Esophagus squamous epithelium (tissue), 4 donors: ENCODE measurements around the gene MTCP1.

Source experiments
- POLR2A ChIP-seq, 4 donors: fragments of 450-650 bp; IDR thresholded peaks; one replicate each; pipeline ENCODE4 v1.6.1; 2017; ENCODE audit warnings: antibody characterized with exemption in 4 of 4, mild to moderate bottlenecking in 4 of 4, moderate library complexity in 3 of 4
- TF ChIP-seq, protein P1 (sequence below), 6 experiments: fragments of 450-650 bp in 4 of 6; fragments of 200-600 bp in 2 of 6; sonication (generic) in 2 of 6; IDR thresholded peaks; one replicate each; pipeline ENCODE4 v1.5.1; 2016 to 2019; ENCODE audit warnings: antibody characterized with exemption in 6 of 6, mild to moderate bottlenecking in 4 of 6, moderate library complexity in 4 of 6

- TF ChIP-seq, protein P1, sequence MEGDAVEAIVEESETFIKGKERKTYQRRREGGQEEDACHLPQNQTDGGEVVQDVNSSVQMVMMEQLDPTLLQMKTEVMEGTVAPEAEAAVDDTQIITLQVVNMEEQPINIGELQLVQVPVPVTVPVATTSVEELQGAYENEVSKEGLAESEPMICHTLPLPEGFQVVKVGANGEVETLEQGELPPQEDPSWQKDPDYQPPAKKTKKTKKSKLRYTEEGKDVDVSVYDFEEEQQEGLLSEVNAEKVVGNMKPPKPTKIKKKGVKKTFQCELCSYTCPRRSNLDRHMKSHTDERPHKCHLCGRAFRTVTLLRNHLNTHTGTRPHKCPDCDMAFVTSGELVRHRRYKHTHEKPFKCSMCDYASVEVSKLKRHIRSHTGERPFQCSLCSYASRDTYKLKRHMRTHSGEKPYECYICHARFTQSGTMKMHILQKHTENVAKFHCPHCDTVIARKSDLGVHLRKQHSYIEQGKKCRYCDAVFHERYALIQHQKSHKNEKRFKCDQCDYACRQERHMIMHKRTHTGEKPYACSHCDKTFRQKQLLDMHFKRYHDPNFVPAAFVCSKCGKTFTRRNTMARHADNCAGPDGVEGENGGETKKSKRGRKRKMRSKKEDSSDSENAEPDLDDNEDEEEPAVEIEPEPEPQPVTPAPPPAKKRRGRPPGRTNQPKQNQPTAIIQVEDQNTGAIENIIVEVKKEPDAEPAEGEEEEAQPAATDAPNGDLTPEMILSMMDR (IDR thresholded peaks at IDR 0.05) = no peak
- TF ChIP-seq POLR2A (IDR thresholded peaks at IDR 0.05) = no peak
These were observed 24.7 kb downstream of the MTCP1 start for GRCh38 chrX:155046129-155046810.
